ENCODE results near the gene C6orf118. TPM values are rescaled to one million over a fixed set of nuclear protein-coding genes. Genes with fewer than 3 reads are reported as not detected.

C6orf118 gene
- total and polyA plus RNA-seq, 4 donors: not detected

- H3K9ac ChIP-seq (ENCODE audit: low read depth in 1 of 2, low read length in 2 of 2): no peak overlapping the region
- H3K27ac ChIP-seq (ENCODE audit: low read depth in 1 of 2, low read length in 2 of 2): no peak overlapping the region
- no peaks in the 10 kb centered on the region for H3K27me3 ChIP-seq (ENCODE audit: control insufficient read depth in 4 of 4, insufficient read depth in 4 of 4, low read length in 3 of 4)
- no peak overlapping the region for H3K4me3 ChIP-seq (ENCODE audit: low read depth in 1 of 3, low read length in 3 of 3)
- no peaks in the 10 kb centered on the region for H3K36me3 ChIP-seq (ENCODE audit: control insufficient read depth in 4 of 4, insufficient read depth in 3 of 4, low read depth in 1 of 4, low read length in 3 of 4)
- H3K4me1 ChIP-seq (ENCODE audit: control insufficient read depth in 4 of 4, insufficient read depth in 4 of 4, low read length in 3 of 4): no peaks in the 10 kb centered on the region
- DNase-seq (ENCODE audit: low spot score): no peak
- 74% methylated on average over 6 of the region's 6 CpGs for WGBS
- peaks cover 0 to 1% (median under 1%) of the 10 kb centered on the region in 4 donors for H3K9me3 ChIP-seq (ENCODE audit: control insufficient read depth in 4 of 4, low read length in 3 of 4)
- no peak for TF ChIP-seq FOXA1 (IDR thresholded peaks at IDR 0.05)
- TF ChIP-seq JUND (IDR thresholded peaks at IDR 0.05): no peak
- TF ChIP-seq ZBTB33 (IDR thresholded peaks at IDR 0.05): no peak
- TF ChIP-seq HNF4G (IDR thresholded peaks at IDR 0.05): no peak
- TF ChIP-seq CTCF (IDR thresholded peaks at IDR 0.05; ENCODE audit: low read depth, low read length, missing input control): no peak
- no peak for TF ChIP-seq HNF4A (conservative IDR thresholded peaks at IDR 0.05)
- TF ChIP-seq NR2F2 (IDR thresholded peaks at IDR 0.05): no peak
- TF ChIP-seq TAF1 (conservative IDR thresholded peaks at IDR 0.05): no peak
- no peak for TF ChIP-seq SP1 (IDR thresholded peaks at IDR 0.05)
- TF ChIP-seq YY1 (IDR thresholded peaks at IDR 0.05): no peak
- no peak for TF ChIP-seq RXRA (IDR thresholded peaks at IDR 0.05)
- no peak for TF ChIP-seq GABPA (IDR thresholded peaks at IDR 0.05 in 1 of 2, conservative IDR thresholded peaks at IDR 0.05 in 1 of 2)
- TF ChIP-seq ATF3 (IDR thresholded peaks at IDR 0.05): no peak
- TF ChIP-seq FOXA2 (IDR thresholded peaks at IDR 0.05): no peak
- TF ChIP-seq RAD21 (IDR thresholded peaks at IDR 0.05): no peak
- TF ChIP-seq MAX (IDR thresholded peaks at IDR 0.05): no peak
- no peak for TF ChIP-seq REST (IDR thresholded peaks at IDR 0.05)
- TF ChIP-seq EGR1 (IDR thresholded peaks at IDR 0.05; ENCODE audit: low read depth in 2 of 2): no peak
These were observed 16.7 kb downstream of the C6orf118 start for GRCh38 chr6:165292657-165293056.
